KOPT-K1 (cell line): Measurements from ENCODE around the gene CCDC7.
"Not testable (repeated sequence)": the region's sequence is repeated elsewhere in the genome, so short reads cannot be mapped to it uniquely, and the experiment has no call there.

Experiments used
- H3K27ac ChIP-seq: fragments of 200-600 bp; sonication (generic); 2 replicates; pipeline ENCODE4 v1.5.1; 2016; ENCODE audit warnings: antibody characterized with exemption, mild to moderate bottlenecking, low read depth, low read length; ENCODE audit not compliant: poor library complexity, severe bottlenecking
- H3K36me3 ChIP-seq: fragments of 200-600 bp; sonication (generic); 2 replicates; pipeline ENCODE4 v1.5.1; 2017; ENCODE audit warnings: antibody characterized with exemption, mild to moderate bottlenecking, low read length, moderate library complexity; ENCODE audit not compliant: insufficient read depth
- H3K9me3 ChIP-seq: fragments of 200-600 bp; sonication (generic); 2 replicates; pipeline ENCODE4 v1.5.1; 2017; ENCODE audit warnings: antibody characterized with exemption, low read length, mild to moderate bottlenecking; ENCODE audit not compliant: insufficient read depth, poor library complexity, severe bottlenecking

The CCDC7 gene

GRCh38 chr10:32419615-32420014 is 26.3 kb upstream of the CCDC7 start:
- peaks cover 4% of the 10 kb centered on the region for H3K9me3 ChIP-seq
- no peaks in the 10 kb centered on the region for H3K36me3 ChIP-seq
- H3K27ac ChIP-seq, result no peak overlapping the region

GRCh38 chr10:32426186-32426585 is 19.8 kb upstream of the CCDC7 start:
- H3K36me3 ChIP-seq, result no peaks in the 10 kb centered on the region
- no peak overlapping the region for H3K27ac ChIP-seq
- peaks cover 4% of the 10 kb centered on the region for H3K9me3 ChIP-seq

- Histone ChIP-seq H3K27ac (no peak overlapping the region), H3K36me3 (no peaks in the 10 kb centered on the region), H3K9me3 (peaks cover 11% of the 10 kb centered on the region)
These were observed 12.4 kb upstream of the CCDC7 start for GRCh38 chr10:32433542-32433941.

GRCh38 chr10:32436215-32436614 is 9.7 kb upstream of the CCDC7 start:
- Histone ChIP-seq H3K9me3 (peaks cover 11% of the 10 kb centered on the region), H3K36me3 (no peaks in the 10 kb centered on the region)

GRCh38 chr10:32437334-32437733 is 8.6 kb upstream of the CCDC7 start:
- Histone ChIP-seq H3K36me3 (no peaks in the 10 kb centered on the region), H3K9me3 (peaks cover 11% of the 10 kb centered on the region), H3K27ac (no peak overlapping the region)

More at GRCh38 chr10:32436215-32436614, 9.7 kb upstream of the CCDC7 start:
- no peak overlapping the region for H3K27ac ChIP-seq

GRCh38 chr10:32445036-32445435 is 904 bp upstream of the CCDC7 start:
- H3K27ac ChIP-seq, result peak overlapping the region; percentile 95
- H3K36me3 ChIP-seq, result no peaks in the 10 kb centered on the region
- no peaks in the 10 kb centered on the region for H3K9me3 ChIP-seq

GRCh38 chr10:32446536-32447406 is 831 bp downstream of the CCDC7 start:
- Histone ChIP-seq H3K36me3 (no peaks in the 10 kb centered on the region), H3K9me3 (no peaks in the 10 kb centered on the region), H3K27ac (peak overlapping the region; percentile 95)

GRCh38 chr10:32454148-32454547 is 8.2 kb downstream of the CCDC7 start:
- Histone ChIP-seq H3K36me3 (peaks cover 18% of the 10 kb centered on the region; the same call in 1 of the 2 replicates), H3K9me3 (no peaks in the 10 kb centered on the region), H3K27ac (no peak overlapping the region)

- Histone ChIP-seq H3K36me3 (peaks cover 5% of the 10 kb centered on the region; the same call in 1 of the 2 replicates), H3K27ac (peak overlapping the region; percentile 35), H3K9me3 (no peaks in the 10 kb centered on the region)
These were observed 13.2 kb downstream of the CCDC7 start for GRCh38 chr10:32459051-32459698.

GRCh38 chr10:32461203-32461602 is 15.3 kb downstream of the CCDC7 start:
- Histone ChIP-seq H3K27ac (no peak overlapping the region), H3K9me3 (no peaks in the 10 kb centered on the region), H3K36me3 (no peaks in the 10 kb centered on the region; the same call in 1 of the 2 replicates)

GRCh38 chr10:32471232-32471631 is 25.3 kb downstream of the CCDC7 start:
- Histone ChIP-seq H3K27ac (no peak overlapping the region), H3K9me3 (no peaks in the 10 kb centered on the region), H3K36me3 (peaks cover 8% of the 10 kb centered on the region; the same call in 1 of the 2 replicates)

GRCh38 chr10:32477499-32477898 is 31.6 kb downstream of the CCDC7 start:
- Histone ChIP-seq H3K27ac (no peak overlapping the region), H3K9me3 (peaks cover 8% of the 10 kb centered on the region), H3K36me3 (peaks cover 12% of the 10 kb centered on the region; the same call in 1 of the 2 replicates)

- H3K9me3 ChIP-seq, result peaks cover 8% of the 10 kb centered on the region
- no peak overlapping the region for H3K27ac ChIP-seq
- H3K36me3 ChIP-seq, result peaks cover 7% of the 10 kb centered on the region; the same call in 1 of the 2 replicates
These were observed 35.7 kb downstream of the CCDC7 start for GRCh38 chr10:32481606-32482005.

- not testable (repeated sequence) for H3K36me3 ChIP-seq, H3K27ac ChIP-seq, H3K9me3 ChIP-seq
These were observed 37.1 kb downstream of the CCDC7 start for GRCh38 chr10:32483019-32483502.

- not testable (repeated sequence) for H3K36me3 ChIP-seq, H3K9me3 ChIP-seq, H3K27ac ChIP-seq
These were observed 42.1 kb downstream of the CCDC7 start for GRCh38 chr10:32488038-32488437.
